HEK293T (cell line): Measurements from ENCODE around the gene DLG2.

Source experiments
- BHLHE40 ChIP-seq: fragments of 450-650 bp; IDR thresholded peaks from 2 replicates; pipeline ENCODE4 v1.6.1; 2016; ENCODE audit warnings: mild to moderate bottlenecking, moderate library complexity, borderline replicate concordance
- FOXA1 ChIP-seq: fragments of 450-650 bp; IDR thresholded peaks from 2 replicates; pipeline ENCODE4 v1.6.1; 2016; ENCODE audit warnings: mild to moderate bottlenecking
- FOXK2 ChIP-seq: fragments of 450-650 bp; IDR thresholded peaks from 2 replicates; pipeline ENCODE4 v1.6.1; 2016; ENCODE audit warnings: mild to moderate bottlenecking
- FOXM1 ChIP-seq: fragments of 450-650 bp; IDR thresholded peaks from 2 replicates; pipeline ENCODE4 v1.6.1; 2017; ENCODE audit warnings: mild to moderate bottlenecking, borderline replicate concordance
- HDGF ChIP-seq: fragments of 450-650 bp; IDR thresholded peaks from 2 replicates; pipeline ENCODE4 v1.6.1; 2017; ENCODE audit warnings: antibody characterized with exemption, borderline replicate concordance
- SP1 ChIP-seq: fragments of 450-650 bp; IDR thresholded peaks from 2 replicates; pipeline ENCODE4 v1.6.1; 2017
- SUZ12 ChIP-seq: fragments of 450-650 bp; IDR thresholded peaks from 2 replicates; pipeline ENCODE4 v1.6.1; 2016; ENCODE audit warnings: mild to moderate bottlenecking
- TARDBP ChIP-seq: fragments of 450-650 bp; IDR thresholded peaks from 2 replicates; pipeline ENCODE4 v1.6.1; 2016
- ZNF384 ChIP-seq: fragments of 450-650 bp; IDR thresholded peaks from 2 replicates; pipeline ENCODE4 v1.6.1; 2016
- TF ChIP-seq, protein P1 (sequence below): fragments of 450-650 bp; IDR thresholded peaks from 2 replicates; pipeline ENCODE4 v1.6.1; 2016

DNA sequence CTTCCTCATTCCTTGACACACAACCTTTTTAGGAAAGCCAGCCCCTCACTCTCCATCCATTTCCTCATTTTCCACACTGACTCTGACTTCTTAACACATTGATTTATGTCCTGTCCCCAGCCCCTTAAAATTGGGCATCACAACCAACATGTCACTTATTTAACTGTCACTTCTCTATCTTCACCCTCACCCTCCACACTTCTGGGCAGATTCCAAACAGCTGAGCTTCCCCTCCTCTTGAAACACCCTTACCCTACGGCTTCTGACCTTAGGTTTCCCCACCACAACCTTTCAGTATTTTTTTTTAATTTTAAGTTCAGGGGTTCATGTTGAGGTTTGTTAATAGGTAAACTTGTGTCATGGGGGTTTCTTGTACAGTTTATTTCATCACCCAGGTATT lies 696.3 kb downstream of the DLG2 start:
- TF ChIP-seq FOXK2: no peak
- no peak for TF ChIP-seq FOXA1
- TF ChIP-seq, protein P1, sequence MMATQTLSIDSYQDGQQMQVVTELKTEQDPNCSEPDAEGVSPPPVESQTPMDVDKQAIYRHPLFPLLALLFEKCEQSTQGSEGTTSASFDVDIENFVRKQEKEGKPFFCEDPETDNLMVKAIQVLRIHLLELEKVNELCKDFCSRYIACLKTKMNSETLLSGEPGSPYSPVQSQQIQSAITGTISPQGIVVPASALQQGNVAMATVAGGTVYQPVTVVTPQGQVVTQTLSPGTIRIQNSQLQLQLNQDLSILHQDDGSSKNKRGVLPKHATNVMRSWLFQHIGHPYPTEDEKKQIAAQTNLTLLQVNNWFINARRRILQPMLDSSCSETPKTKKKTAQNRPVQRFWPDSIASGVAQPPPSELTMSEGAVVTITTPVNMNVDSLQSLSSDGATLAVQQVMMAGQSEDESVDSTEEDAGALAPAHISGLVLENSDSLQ: no peak
- TF ChIP-seq SP1: no peak
- TF ChIP-seq ZNF384: no peak
- TF ChIP-seq TARDBP: no peak
- TF ChIP-seq SUZ12: no peak
- no peak for TF ChIP-seq HDGF
- no peak for TF ChIP-seq BHLHE40
- TF ChIP-seq FOXM1: no peak
